ENCODE data around the gene KIF11.

DNA sequence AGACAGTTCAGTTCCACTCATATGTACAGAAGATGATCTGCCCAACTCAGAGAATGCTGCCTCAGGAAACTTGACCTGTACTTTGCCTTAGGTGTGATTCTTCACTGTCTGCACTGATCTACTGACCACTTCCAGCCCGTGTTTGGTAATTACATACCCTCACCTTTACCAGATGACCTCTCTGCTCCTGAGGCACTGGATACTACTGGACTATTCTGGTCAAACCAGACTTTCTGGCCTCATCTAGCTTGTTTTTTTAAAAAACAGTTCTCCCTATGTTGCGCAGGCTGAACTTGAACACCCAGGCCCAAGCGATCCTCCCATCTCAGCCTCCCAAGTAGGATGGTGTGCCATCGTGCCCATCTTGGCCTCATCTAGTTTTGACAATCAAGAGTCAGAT, 45.3 kb upstream of the KIF11 start:
- TF ChIP-seq POLR2A (IDR thresholded peaks at IDR 0.05; ENCODE audit: low read length) (no peak), GATA1 (IDR thresholded peaks at IDR 0.05; ENCODE audit: low read depth, low read length) (no peak)

Data from erythroblast (primary cell).